HG03095 (cell line): ENCODE data around the gene EEF2K.
A peak's percentile ranks its signal among the peaks of the same experiment; 100 is the strongest.
"Not testable (repeated sequence)": the region's sequence is repeated elsewhere in the genome, so short reads cannot be mapped to it uniquely, and the experiment has no call there.

Source experiments
- ATAC-seq: cut with Tn5 transposase; IDR thresholded peaks from one replicate; pipeline ENCODE4 v1.9.1; 2021; ENCODE audit warnings: moderate library complexity; ENCODE audit not compliant: unreplicated experiment

Gene EEF2K

GRCh38 chr16:22189473-22190080 lies 16.5 kb upstream of the EEF2K start:
- ATAC-seq: no peak

GRCh38 chr16:22190081-22190775 lies 15.8 kb upstream of the EEF2K start:
- peak; percentile 51 for ATAC-seq

GRCh38 chr16:22190776-22191531 lies 15.1 kb upstream of the EEF2K start:
- ATAC-seq: peak; percentile 39

- no peak for ATAC-seq
These were observed 14.4 kb upstream of the EEF2K start for GRCh38 chr16:22191532-22192260.

GRCh38 chr16:22192261-22193062 lies 13.6 kb upstream of the EEF2K start:
- ATAC-seq: peak; percentile 24

GRCh38 chr16:22193063-22193411 lies 13.0 kb upstream of the EEF2K start:
- no peak for ATAC-seq

- ATAC-seq: no peak
These were observed 11.2 kb upstream of the EEF2K start for GRCh38 chr16:22194707-22195444.

GRCh38 chr16:22195445-22195694 lies 10.7 kb upstream of the EEF2K start:
- ATAC-seq: no peak

GRCh38 chr16:22195695-22196558 lies 10.2 kb upstream of the EEF2K start:
- ATAC-seq: no peak

- ATAC-seq: not testable (repeated sequence)
These were observed 9.4 kb upstream of the EEF2K start for GRCh38 chr16:22196559-22197168.

- no peak for ATAC-seq
These were observed 7.4 kb upstream of the EEF2K start for GRCh38 chr16:22198547-22199293.

GRCh38 chr16:22202261-22202637 lies 3.8 kb upstream of the EEF2K start:
- no peak for ATAC-seq

GRCh38 chr16:22203091-22203490 lies 3.0 kb upstream of the EEF2K start:
- ATAC-seq: no peak

GRCh38 chr16:22204091-22204655 lies 1.9 kb upstream of the EEF2K start:
- ATAC-seq: no peak

- ATAC-seq: no peak
These were observed 483 bp upstream of the EEF2K start for GRCh38 chr16:22205577-22206012.

- ATAC-seq: peak; percentile 42
These were observed 1.0 kb downstream of the EEF2K start for GRCh38 chr16:22206842-22207714.
